GM12878 (cell line): ENCODE measurements around the gene P4HA2. TPM values are rescaled to one million over a fixed set of nuclear protein-coding genes. Genes with fewer than 3 reads are reported as not detected.

ENCODE experiments used
- ATAC-seq: fragments of 200-7000 bp; cut with Tn5 transposase; 3 replicates; pipeline ENCODE4 v1.9.1; 2020; ENCODE audit warnings: mild to moderate bottlenecking, moderate library complexity
- BruUV-seq: library from RNA; stranded (reverse); fragments of 400-500 nt; replicated peaks from 2 replicates; lab custom pipeline; 2021; lab: Mats Ljungman, UMichigan
- CTCF ChIA-PET: fragments of 300-600 bp; sonication (Branson Sonifier 250); formaldehyde crosslinking; extraction: SDS; loops from one replicate; lab custom pipeline; 2021; ENCODE audit warnings: inconsistent platforms; lab: Yijun Ruan, JAX
- POLR2A ChIA-PET: fragments of 350-600 bp; formaldehyde crosslinking; extraction: SDS; loops from one replicate; lab custom pipeline; 2021; ENCODE audit warnings: inconsistent platforms; lab: Charles Lee
- RAD21 ChIA-PET: fragments of 300-600 bp; sonication (Branson Sonifier 250); formaldehyde crosslinking; loops from one replicate; lab custom pipeline; 2023; ENCODE audit warnings: antibody characterized with exemption; ENCODE audit not compliant: unreplicated experiment; lab: Charles Lee
- SMC1A ChIA-PET: fragments of 300-600 bp; sonication (Branson Sonifier 250); formaldehyde crosslinking; loops from one replicate; lab custom pipeline; 2023; ENCODE audit not compliant: unreplicated experiment, uncharacterized antibody; lab: Charles Lee
- DNase-seq: peaks from one replicate; pipeline ENCODE4 v3.0.0-alpha.2; 2011; ENCODE audit warnings: low read depth, low spot score
- FAIRE-seq: peaks from 3 replicates; lab custom pipeline; 2011; peaks lifted over from hg19 to GRCh38; lab: Jason Lieb, UNC
- H2AFZ ChIP-seq: 2 replicates; pipeline ENCODE4 v1.6.0; 2011; ENCODE audit warnings: low read depth, low read length, control low read depth; ENCODE audit not compliant: control insufficient read depth
- H3K27ac ChIP-seq: 2 replicates; pipeline ENCODE4 v1.5.1; 2011; ENCODE audit warnings: control low read depth; ENCODE audit not compliant: control insufficient read depth, insufficient read depth
- H3K27me3 ChIP-seq, 2 experiments: replicated peaks in 1 of 2; 2 replicates each; pipeline versions ENCODE4 v1.6.0 to v1.6.1; 2011; ENCODE audit warnings: low read length in 1 of 2; ENCODE audit not compliant: control insufficient read depth in 2 of 2, insufficient read depth in 2 of 2
- H3K36me3 ChIP-seq, 2 experiments: 2 replicates each; pipeline ENCODE4 v1.5.1; 2011; ENCODE audit warnings: low read length in 1 of 2; ENCODE audit not compliant: control insufficient read depth in 2 of 2, insufficient read depth in 2 of 2
- H3K4me1 ChIP-seq: 2 replicates; pipeline ENCODE4 v1.6.1; 2011; ENCODE audit warnings: mild to moderate bottlenecking, low read length, moderate library complexity, mixed read lengths; ENCODE audit not compliant: control insufficient read depth, insufficient read depth
- H3K4me2 ChIP-seq: 2 replicates; pipeline ENCODE4 v1.6.0; 2011; ENCODE audit warnings: control low read depth; ENCODE audit not compliant: control insufficient read depth, insufficient read depth
- H3K4me3 ChIP-seq: fragments of 200-600 bp; sonication (generic); 2 replicates; pipeline ENCODE4 v1.5.1; 2016
- H3K79me2 ChIP-seq: 2 replicates; pipeline ENCODE4 v1.6.0; 2011; ENCODE audit warnings: low read length; ENCODE audit not compliant: control insufficient read depth, insufficient read depth
- H3K9ac ChIP-seq: 2 replicates; pipeline ENCODE4 v1.8.0; 2011; ENCODE audit warnings: low read length, control low read depth, mixed read lengths; ENCODE audit not compliant: control insufficient read depth, insufficient read depth
- H3K9me3 ChIP-seq: replicated peaks from 3 replicates; pipeline ENCODE4 v1.5.1; 2011; ENCODE audit warnings: mild to moderate bottlenecking, low read length; ENCODE audit not compliant: control insufficient read depth, insufficient read depth
- H4K20me1 ChIP-seq: 2 replicates; pipeline ENCODE4 v1.6.0; 2011; ENCODE audit not compliant: control insufficient read depth, insufficient read depth
- BACH1 ChIP-seq: fragments of 450-650 bp; IDR thresholded peaks from 2 replicates; pipeline ENCODE4 v1.6.1; 2017; ENCODE audit warnings: mild to moderate bottlenecking, borderline replicate concordance
- CHD2 ChIP-seq: IDR thresholded peaks from 2 replicates; pipeline ENCODE4 v1.6.1; 2011; ENCODE audit warnings: low read depth, low read length, improper control_type of control experiment, borderline replicate concordance
- EP300 ChIP-seq, 2 experiments: fragments of 150-350 bp in 1 of 2; IDR thresholded peaks; 2 replicates each; pipeline ENCODE4 v1.6.1; 2011 to 2012; ENCODE audit warnings: low read depth in 2 of 2, low read length in 2 of 2, borderline replicate concordance in 1 of 2, improper control_type of control experiment in 1 of 2, inconsistent platforms in 1 of 2; ENCODE audit not compliant: control insufficient read depth in 1 of 2
- MEF2A ChIP-seq: IDR thresholded peaks from 2 replicates; pipeline ENCODE4 v1.6.1; 2011; ENCODE audit warnings: low read depth, mild to moderate bottlenecking, low read length, moderate library complexity; ENCODE audit not compliant: insufficient read depth
- MEF2B ChIP-seq: fragments of 450-650 bp; IDR thresholded peaks from 2 replicates; pipeline ENCODE4 v1.6.1; 2018; ENCODE audit warnings: mild to moderate bottlenecking, moderate library complexity; ENCODE audit not compliant: partially characterized antibody, poor library complexity, severe bottlenecking
- MXI1 ChIP-seq: fragments of 150-350 bp; IDR thresholded peaks from 2 replicates; pipeline ENCODE4 v1.6.1; 2011; ENCODE audit warnings: low read depth, mild to moderate bottlenecking, inconsistent platforms, low read length, improper control_type of control experiment
- MYB ChIP-seq: fragments of 150-350 bp; IDR thresholded peaks from 2 replicates; pipeline ENCODE4 v1.6.1; 2014; ENCODE audit warnings: mild to moderate bottlenecking, low read depth, low read length, borderline replicate concordance
- POLR2A ChIP-seq: IDR thresholded peaks from 2 replicates; pipeline ENCODE4 v1.6.1; 2011; ENCODE audit warnings: low read depth, mild to moderate bottlenecking, low read length
- RAD21 ChIP-seq: IDR thresholded peaks from 2 replicates; pipeline ENCODE4 v1.6.1; 2011; ENCODE audit warnings: mild to moderate bottlenecking, low read depth, low read length, moderate library complexity; ENCODE audit not compliant: insufficient read depth
- RBBP5 ChIP-seq: fragments of 200-600 bp; sonication (generic); conservative IDR thresholded peaks from 2 replicates; pipeline ENCODE4 v1.6.1; 2016
- RFX5 ChIP-seq: IDR thresholded peaks from 2 replicates; pipeline ENCODE4 v1.6.1; 2011; ENCODE audit warnings: low read depth, low read length, improper control_type of control experiment
- SMARCA5 ChIP-seq: fragments of 450-650 bp; IDR thresholded peaks from 2 replicates; pipeline ENCODE4 v1.6.1; 2017; ENCODE audit warnings: mild to moderate bottlenecking
- SP1 ChIP-seq: IDR thresholded peaks from one replicate; pipeline ENCODE4 v1.6.1; 2011; ENCODE audit warnings: low read depth, low read length
- SRF ChIP-seq, 2 experiments: IDR thresholded peaks; 2 replicates each; pipeline ENCODE4 v1.6.1; 2011; ENCODE audit warnings: low read depth in 2 of 2, low read length in 2 of 2, mild to moderate bottlenecking in 1 of 2, moderate library complexity in 1 of 2
- ZBTB11 ChIP-seq: fragments of 450-650 bp; formaldehyde crosslinking; IDR thresholded peaks from 2 replicates; pipeline ENCODE4 v1.5.0; 2022; ENCODE audit warnings: mild to moderate bottlenecking, missing genetic modification characterization
- WGBS: methylation state at CpG from one replicate; pipeline ENCODE4 v1.1.6; 2016; ENCODE audit warnings: low lambda C conversion rate; ENCODE audit not compliant: insufficient replicate concordance, insufficient coverage; ENCODE audit errors: missing lambda C conversion rate; 5-methylcytosine and 5-hydroxymethylcytosine counted together
- in situ Hi-C: fragments of 300-500 bp; cut with MboI; formaldehyde crosslinking; loops from 9 replicates; pipeline ENCODE4 v1.14.3; 2018; ENCODE audit warnings: mixed read lengths
- intact Hi-C: fragments of 100-400 bp; cut with micrococcal nuclease; formaldehyde crosslinking; loops from one replicate; pipeline ENCODE4 v1.14.2; 2022; ENCODE audit not compliant: unreplicated experiment
- polyA plus RNA-seq, 11 experiments: library from polyadenylated mRNA; depleted of rRNA in 4 of 11; unstranded in 6 of 11; stranded (reverse) in 5 of 11; fragments of >200 nt; fragmentation: Nextera tagmentation in 4 of 11; fragmentation: Illumina TruSeq in 1 of 11; extraction: Ambion mirVana in 4 of 11; extraction: Trizol in 1 of 11; gene quantifications; 1 replicate in 1 of 11; 2 replicates in 10 of 11; pipeline versions ENCODE4 v1.2.1 to v1.2.3, GENCODE V29; 2011 to 2016; ENCODE audit warnings: inconsistent platforms in 2 of 11, missing spikeins in 2 of 11, low read depth in 1 of 11
- total RNA-seq, 4 experiments: library from RNA; depleted of rRNA in 3 of 4; stranded (reverse); fragments of >200 nt in 3 of 4; fragmentation: Illumina TruSeq in 1 of 4; extraction: Trizol in 1 of 4; gene quantifications; 2 replicates each; pipeline versions ENCODE4 v1.2.1 to v1.2.3, GENCODE V29; 2013 to 2021

P4HA2 gene
- total and polyA plus RNA-seq, 10 of the 15 experiments (the other 5 are each of a cell fraction or from before 2014, with no cell fraction given): 4.7 to 10.9 (median 7.5) TPM

GRCh38 chr5:132275367-132276220 is 47.9 kb upstream of the P4HA2 start:
- in situ Hi-C loops: no loop called here
- FAIRE-seq: no peak

More at GRCh38 chr5:132275367-132276220, 47.9 kb upstream of the P4HA2 start:
- 42% methylated on average over 5 of the region's 5 CpGs for WGBS
- CTCF ChIA-PET: interaction anchor here (1.0 to 4.5 kb wide), 6 partner anchors 19 to 234 kb away, joined by 3 to 23 read pairs (median 3); partner anchors contain the start of gene SLC22A4
- H3K79me2 ChIP-seq: no peaks in the 10 kb centered on the region
- no peaks in the 10 kb centered on the region for H3K9me3 ChIP-seq
- TF ChIP-seq BACH1: no peak
- no peak for TF ChIP-seq SMARCA5
- TF ChIP-seq EP300 (IDR thresholded peaks at IDR 0.05; ENCODE audit: borderline replicate concordance in 1 of 2, control insufficient read depth in 1 of 2, low read depth in 2 of 2, low read length in 2 of 2): no peak
- no peak for TF ChIP-seq POLR2A
- no peak for TF ChIP-seq RFX5
- TF ChIP-seq ZBTB11 (CRISPR knock-in tag): no peak
- TF ChIP-seq RAD21: no peak
- TF ChIP-seq CHD2: no peak
- TF ChIP-seq SP1: no peak
- no peak for TF ChIP-seq MXI1
- TF ChIP-seq MEF2B: no peak
- no peak for TF ChIP-seq MEF2A
- TF ChIP-seq MYB: no peak
- TF ChIP-seq SRF (IDR thresholded peaks at IDR 0.05; ENCODE audit: low read depth in 2 of 2, low read length in 2 of 2): no peak
- no peak for TF ChIP-seq RBBP5
- POLR2A ChIA-PET: no interaction called here
- RAD21 ChIA-PET: interaction anchor here (1.4 kb wide), 1 partner anchor 37 kb away, joined by 4 read pairs; no protein-coding TSS in a partner anchor
- DNase-seq: no peak
- no peak overlapping the region for H3K4me3 ChIP-seq
- intact Hi-C loops: no loop called here
- H2AFZ ChIP-seq: no peak overlapping the region
- H3K36me3 ChIP-seq: no peaks in the 10 kb centered on the region
- ATAC-seq: no peak
- H3K27ac ChIP-seq: no peak overlapping the region
- H3K9ac ChIP-seq: no peak overlapping the region
- BruUV-seq: no TSS peak
- H3K4me2 ChIP-seq: no peak overlapping the region
- H3K27me3 ChIP-seq: no peaks in the 10 kb centered on the region; a peak in 1 of 4 replicates
- H3K4me1 ChIP-seq: no peaks in the 10 kb centered on the region
- H4K20me1 ChIP-seq: no peaks in the 10 kb centered on the region
- SMC1A ChIA-PET: interaction anchor here (1.1 to 3.7 kb wide), 5 partner anchors 11 to 37 kb away, joined by 3 to 14 read pairs (median 4); no protein-coding TSS in a partner anchor
